Measurements from ENCODE around the gene CDH18.

CDH18 gene

GRCh38 chr5:19626211-19626610 lies 361.8 kb downstream of the CDH18 start:
- TF ChIP-seq CTCF (IDR thresholded peaks at IDR 0.05): no peak

- TF ChIP-seq CTCF (IDR thresholded peaks at IDR 0.05): no peak
Measured at GRCh38 chr5:19625562-19625961, 362.4 kb downstream of the CDH18 start.

- no peak for TF ChIP-seq CTCF (IDR thresholded peaks at IDR 0.05)
Measured at GRCh38 chr5:19619571-19619970, 368.4 kb downstream of the CDH18 start.

- no peak for TF ChIP-seq CTCF (IDR thresholded peaks at IDR 0.05)
Measured at GRCh38 chr5:19616701-19617215, 371.2 kb downstream of the CDH18 start.

GRCh38 chr5:19615661-19616060 lies 372.3 kb downstream of the CDH18 start:
- no peak for TF ChIP-seq CTCF (IDR thresholded peaks at IDR 0.05)

GRCh38 chr5:19615071-19615470 lies 372.9 kb downstream of the CDH18 start:
- no peak for TF ChIP-seq CTCF (IDR thresholded peaks at IDR 0.05)

GRCh38 chr5:19608444-19609002 lies 379.5 kb downstream of the CDH18 start:
- TF ChIP-seq CTCF (IDR thresholded peaks at IDR 0.05): peak; percentile 54; the same call in 1 of the 2 replicates

Measured in LNCAP (cell line).